HUDEP-2 (cell line): ENCODE results near the gene LAMB1.
A peak's percentile ranks its signal among the peaks of the same experiment; 100 is the strongest.

Source experiments
- DNase-seq, 76 experiments: peaks; one replicate each; lab custom pipeline; 2025; ENCODE audit not compliant: unreplicated experiment in 76 of 76; lab: John Stamatoyannopoulos, UW

The LAMB1 gene

GRCh38 chr7:108018668-108019067 lies 15.7 kb upstream of the LAMB1 start:
- no peak for DNase-seq

- DNase-seq = no peak
Measured at GRCh38 chr7:108017776-108018151, 14.8 kb upstream of the LAMB1 start.

- DNase-seq = peak in 4 of 76 experiments; percentile 1 to 8 (median 4)
Measured at GRCh38 chr7:108016841-108017775, 14.1 kb upstream of the LAMB1 start.

GRCh38 chr7:108015740-108016139 lies 12.8 kb upstream of the LAMB1 start:
- DNase-seq = no peak

GRCh38 chr7:108014747-108015682 lies 12.1 kb upstream of the LAMB1 start:
- no peak for DNase-seq

- DNase-seq = no peak
Measured at GRCh38 chr7:108014215-108014614, 11.3 kb upstream of the LAMB1 start.

GRCh38 chr7:108012499-108013430 lies 9.8 kb upstream of the LAMB1 start:
- peak in 24 of 76 experiments; percentile 1 to 74 (median 25) for DNase-seq

GRCh38 chr7:108010377-108010776 lies 7.4 kb upstream of the LAMB1 start:
- DNase-seq = no peak

- no peak for DNase-seq
Measured at GRCh38 chr7:108009873-108010272, 6.9 kb upstream of the LAMB1 start.

- no peak for DNase-seq
Measured at GRCh38 chr7:108008827-108009226, 5.9 kb upstream of the LAMB1 start.

GRCh38 chr7:108008240-108008639 lies 5.3 kb upstream of the LAMB1 start:
- DNase-seq = no peak

GRCh38 chr7:108007762-108008161 lies 4.8 kb upstream of the LAMB1 start:
- no peak for DNase-seq

GRCh38 chr7:108007261-108007660 lies 4.3 kb upstream of the LAMB1 start:
- DNase-seq = no peak

GRCh38 chr7:108004220-108005142 lies 1.5 kb upstream of the LAMB1 start:
- no peak for DNase-seq

- DNase-seq = no peak
Measured at GRCh38 chr7:108003599-108003935, 606 bp upstream of the LAMB1 start.

- no peak for DNase-seq
Measured at GRCh38 chr7:108001764-108002725, 916 bp downstream of the LAMB1 start.

GRCh38 chr7:108000875-108001763 lies 1.8 kb downstream of the LAMB1 start:
- DNase-seq = no peak
